Right cardiac atrium (tissue), 5 donors: ENCODE results near the gene ZFP90. TPM values are rescaled to one million over a fixed set of nuclear protein-coding genes. Genes with fewer than 3 reads are reported as not detected.

Experiments
- ATAC-seq, 2 donors: fragments of 200-7000 bp; cut with Tn5 transposase; one replicate each; pipeline versions ENCODE4 v1.8.0 to v1.9.1; 2020; ENCODE audit warnings: moderate library complexity in 2 of 2, mild to moderate bottlenecking in 1 of 2
- DNase-seq, 3 donors: peaks; one replicate each; pipeline ENCODE4 v3.0.0-alpha.2; 2020
- H3K27ac ChIP-seq: one replicate; pipeline ENCODE4 v1.5.1; 2013; ENCODE audit warnings: mild to moderate bottlenecking, low read length, control low read depth, moderate library complexity
- H3K27me3 ChIP-seq: one replicate; pipeline ENCODE4 v1.6.1; 2013; ENCODE audit not compliant: control insufficient read depth, insufficient read depth
- H3K4me1 ChIP-seq: one replicate; pipeline ENCODE4 v1.6.1; 2013; ENCODE audit warnings: low read length; ENCODE audit not compliant: control insufficient read depth, insufficient read depth
- H3K4me3 ChIP-seq: one replicate; pipeline ENCODE4 v1.5.1; 2013; ENCODE audit warnings: low read length, control low read depth
- H3K9me3 ChIP-seq: one replicate; pipeline ENCODE4 v1.6.1; 2013; ENCODE audit warnings: low read length; ENCODE audit not compliant: control insufficient read depth
- WGBS: extraction: QIAGEN DNeasy Blood & Tissue Kit; methylation state at CpG from one replicate; pipeline ENCODE4 v1.1.7; 2013; 5-methylcytosine and 5-hydroxymethylcytosine counted together
- intact Hi-C, 4 donors: fragments of 100-400 bp; cut with DNase I; formaldehyde crosslinking; loops; one replicate each; pipeline versions ENCODE4 v1.11.0 to v1.14.0; 2022 to 2023
- polyA plus RNA-seq: library from polyadenylated mRNA; stranded (reverse); fragments of 200-250 nt; gene quantifications from one replicate; pipeline ENCODE4 v1.2.3, GENCODE V29; 2013
- total RNA-seq, 4 donors: library from RNA; stranded (reverse); fragmentation: NEBNext Ultra II Directional; extraction: Animal tissue kit (Norgen Biotek cat#: 25700); gene quantifications; one replicate each; pipeline ENCODE4 v1.2.1, GENCODE V29; 2021
- donor health status: healthy with polysubstance abuse.
- donor health status: DM: no; HTN: yes; CAD: no.
- donor health status: DM: no; HTN: no; CAD: no.
- donor health status: DM: no; HTN: yes; CAD: no; lungs with severe emphysema.
- donor health status: DM: yes; HTN: yes; CAD: no.

ZFP90 gene
- total and polyA plus RNA-seq, 5 donors: 8.4 to 14.3 (median 12.4) TPM

DNA sequence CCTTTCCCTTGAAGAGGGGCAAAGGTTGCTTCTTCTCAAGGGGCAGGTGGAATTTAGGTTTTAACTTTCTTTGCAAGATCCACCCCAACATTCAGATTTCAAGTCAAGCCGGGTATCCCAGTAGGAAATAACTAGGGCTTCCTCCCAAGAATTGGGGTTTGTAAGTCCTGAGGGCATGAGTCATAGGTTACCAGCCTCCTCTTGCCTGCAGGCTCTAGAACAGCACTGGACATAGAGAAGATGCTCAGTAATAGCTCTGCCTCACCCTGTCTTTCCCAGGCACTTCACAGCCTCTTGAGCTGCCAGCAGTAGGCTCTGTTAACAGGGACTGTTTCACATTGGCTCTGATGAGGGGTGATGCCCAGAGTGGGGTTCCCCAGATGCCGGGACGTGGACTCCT is 35.8 kb upstream of the ZFP90 start:
- Histone ChIP-seq H3K4me1 (no peaks in the 10 kb centered on the region), H3K4me3 (no peak overlapping the region), H3K27me3 (no peaks in the 10 kb centered on the region), H3K9me3 (no peaks in the 10 kb centered on the region), H3K27ac (no peak overlapping the region)
- 70% methylated on average over 3 of the region's 3 CpGs for WGBS
- intact Hi-C loops: loop anchor here in 1 of 4 donors (10.0 kb wide), 1 partner anchor 109 kb away; no protein-coding TSS in a partner anchor
- DNase-seq (no peak), ATAC-seq (no peak)

DNA sequence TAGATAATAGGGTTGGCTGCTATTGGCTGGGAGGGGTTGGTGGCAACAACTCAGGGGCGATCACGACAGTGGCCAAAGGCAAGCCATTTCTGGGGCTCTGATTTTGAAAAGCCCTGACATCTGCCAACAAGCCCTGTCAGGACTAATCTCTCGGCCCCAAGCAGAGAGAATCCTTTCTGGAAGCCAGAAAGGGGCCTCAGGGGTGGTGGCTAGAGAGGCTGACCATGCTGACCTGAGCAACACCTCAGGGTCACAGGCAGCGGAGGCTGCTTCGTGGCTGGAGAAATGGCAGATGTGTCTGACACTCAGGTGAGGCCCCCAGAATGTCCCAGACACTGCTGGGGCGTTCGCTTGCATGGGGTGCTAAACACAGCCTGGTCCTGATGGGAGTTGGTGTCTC is 35.0 kb upstream of the ZFP90 start:
- Histone ChIP-seq H3K4me1 (no peaks in the 10 kb centered on the region), H3K4me3 (no peak overlapping the region), H3K9me3 (no peaks in the 10 kb centered on the region), H3K27ac (no peak overlapping the region), H3K27me3 (no peaks in the 10 kb centered on the region)
- no peak for ATAC-seq
- WGBS: 62% methylated on average over 7 of the region's 7 CpGs
- DNase-seq: no peak
- intact Hi-C loops: loop anchor here in 1 of 4 donors (10.0 kb wide), 1 partner anchor 109 kb away; no protein-coding TSS in a partner anchor

DNA sequence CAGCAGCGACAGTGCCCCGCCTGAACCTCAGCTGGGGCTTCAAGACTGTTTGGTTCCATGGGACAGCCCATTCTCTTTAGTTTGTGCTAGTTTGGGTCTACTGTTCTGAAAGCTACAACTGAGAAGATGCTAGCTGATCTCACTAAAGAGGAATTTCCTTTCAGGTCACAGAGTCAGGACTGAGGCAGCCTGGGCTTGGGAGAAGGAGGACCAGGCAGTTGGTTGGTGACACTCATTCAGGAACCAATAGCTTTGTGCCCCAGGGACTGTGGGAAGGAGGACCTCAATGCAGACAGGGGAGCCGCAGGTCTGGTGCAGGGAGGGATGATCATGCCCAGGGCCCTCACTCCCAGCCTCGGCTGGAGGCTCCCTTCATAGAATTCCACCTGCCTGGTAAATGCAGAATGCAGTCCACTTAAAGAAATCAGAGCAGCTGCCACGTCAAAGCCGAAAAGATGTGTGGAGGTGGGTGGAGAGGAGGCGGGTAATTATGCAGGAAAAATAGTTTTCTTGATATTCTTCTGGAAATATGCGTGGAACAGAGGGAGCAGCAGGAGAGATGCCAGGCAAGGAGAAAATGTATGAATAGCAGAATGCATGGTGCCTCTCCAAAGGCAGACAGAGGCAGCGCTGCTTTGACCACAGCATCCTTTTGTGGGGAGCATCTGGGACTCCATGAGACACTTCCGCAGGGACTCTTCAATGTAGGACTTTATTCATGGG is 32.6 kb upstream of the ZFP90 start:
- no peaks in the 10 kb centered on the region for H3K4me1 ChIP-seq
- H3K27me3 ChIP-seq: no peaks in the 10 kb centered on the region
- no peak overlapping the region for H3K27ac ChIP-seq
- ATAC-seq (no peak), DNase-seq (no peak)
- H3K9me3 ChIP-seq: no peaks in the 10 kb centered on the region
- intact Hi-C loops: loop anchor here in 1 of 4 donors (10.0 kb wide), 1 partner anchor 112 kb away; no protein-coding TSS in a partner anchor
- no peak overlapping the region for H3K4me3 ChIP-seq
- WGBS: 74% methylated on average over 10 of the region's 10 CpGs

DNA sequence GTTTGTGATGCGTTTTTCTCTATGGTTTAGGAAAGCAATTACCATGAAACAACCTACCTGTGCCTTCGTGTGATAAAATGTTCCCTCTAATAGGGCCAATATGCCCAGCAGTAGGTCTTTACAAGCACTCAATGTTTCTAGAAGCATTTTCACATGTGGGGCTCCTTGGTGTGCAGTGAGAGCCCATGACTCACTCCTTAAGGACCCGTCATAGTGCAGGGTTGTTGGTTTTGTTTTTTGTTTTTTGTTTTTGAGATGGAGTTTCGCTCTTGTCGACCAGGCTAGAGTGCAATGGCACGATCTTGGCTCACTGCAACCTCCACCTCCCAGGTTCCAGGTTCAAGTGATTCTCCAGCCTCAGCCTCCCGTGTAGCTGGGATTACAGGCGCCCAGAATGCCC is 31.1 kb upstream of the ZFP90 start:
- Histone ChIP-seq H3K27ac (no peak overlapping the region), H3K4me1 (no peaks in the 10 kb centered on the region), H3K9me3 (no peaks in the 10 kb centered on the region), H3K27me3 (no peaks in the 10 kb centered on the region), H3K4me3 (no peak overlapping the region)
- WGBS: 68% methylated on average over 8 of the region's 8 CpGs
- ATAC-seq: no peak
- DNase-seq: no peak
- intact Hi-C loops: loop anchor here in 2 of 4 donors (2.0 to 10.0 kb wide), 2 partner anchors 111 to 113 kb away; no protein-coding TSS in a partner anchor

DNA sequence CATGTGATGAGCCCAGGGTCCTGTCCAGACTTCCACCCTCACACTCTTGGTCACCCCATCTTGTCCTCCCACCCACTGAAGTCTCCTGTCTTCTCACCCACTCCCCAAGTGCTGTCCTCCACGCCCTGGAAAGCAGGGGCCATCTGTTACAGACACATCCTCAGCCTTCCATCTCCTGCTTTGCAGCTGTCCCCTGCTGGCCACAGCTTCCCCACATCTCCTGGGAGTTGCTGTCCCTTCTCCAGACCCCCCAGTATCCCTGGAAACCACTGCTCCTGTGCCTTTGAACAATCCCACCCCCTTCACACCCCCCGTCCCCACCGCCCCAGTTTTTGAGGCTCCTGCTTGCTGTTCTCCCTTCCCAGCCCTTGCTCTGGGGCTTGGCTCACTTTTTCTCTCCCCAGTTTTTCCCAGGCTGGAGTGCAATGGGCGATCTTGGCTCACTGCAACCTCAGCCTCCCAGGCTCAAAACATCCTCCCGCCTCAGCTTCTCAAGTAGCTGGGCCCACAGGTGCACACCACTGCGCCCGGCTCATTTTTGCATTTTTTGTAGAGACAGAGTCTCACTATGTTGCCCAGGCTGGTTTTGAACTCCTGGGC is 30.4 kb upstream of the ZFP90 start:
- Histone ChIP-seq H3K27ac (no peak overlapping the region), H3K9me3 (no peaks in the 10 kb centered on the region), H3K27me3 (no peaks in the 10 kb centered on the region), H3K4me3 (no peak overlapping the region), H3K4me1 (no peaks in the 10 kb centered on the region)
- intact Hi-C loops: loop anchor here in 2 of 4 donors (2.0 to 10.0 kb wide), 2 partner anchors 112 to 114 kb away; no protein-coding TSS in a partner anchor
- DNase-seq: no peak
- WGBS: 76% methylated on average over 7 of the region's 7 CpGs
- no peak for ATAC-seq

DNA sequence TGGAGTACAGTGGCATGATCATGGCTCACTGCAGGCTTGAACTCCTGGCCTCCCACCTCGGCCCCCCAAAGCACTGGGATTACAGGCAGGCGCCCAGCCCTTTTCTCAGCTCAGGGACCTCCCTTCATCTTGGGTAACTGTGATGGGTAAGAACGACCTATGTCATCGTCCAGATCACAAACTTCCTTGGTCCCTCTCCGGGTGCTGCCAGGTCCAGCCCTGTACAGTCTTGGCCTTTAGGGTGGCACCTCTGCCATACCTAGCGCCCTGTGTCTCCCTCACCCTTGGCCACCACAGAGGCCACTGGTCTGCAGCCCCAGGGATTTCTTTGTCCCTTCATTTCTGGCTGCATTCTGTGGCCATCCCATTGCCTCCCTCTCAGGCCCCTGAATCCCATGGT is 29.7 kb upstream of the ZFP90 start:
- intact Hi-C loops: loop anchor here in 2 of 4 donors (2.0 to 10.0 kb wide), 2 partner anchors 113 to 115 kb away; no protein-coding TSS in a partner anchor
- Histone ChIP-seq H3K4me3 (no peak overlapping the region), H3K4me1 (no peaks in the 10 kb centered on the region), H3K27me3 (no peaks in the 10 kb centered on the region), H3K9me3 (no peaks in the 10 kb centered on the region), H3K27ac (no peak overlapping the region)
- 85% methylated on average over 6 of the region's 6 CpGs for WGBS
- ATAC-seq (peak in 1 of 2 donors; percentile 8), DNase-seq (no peak)

DNA sequence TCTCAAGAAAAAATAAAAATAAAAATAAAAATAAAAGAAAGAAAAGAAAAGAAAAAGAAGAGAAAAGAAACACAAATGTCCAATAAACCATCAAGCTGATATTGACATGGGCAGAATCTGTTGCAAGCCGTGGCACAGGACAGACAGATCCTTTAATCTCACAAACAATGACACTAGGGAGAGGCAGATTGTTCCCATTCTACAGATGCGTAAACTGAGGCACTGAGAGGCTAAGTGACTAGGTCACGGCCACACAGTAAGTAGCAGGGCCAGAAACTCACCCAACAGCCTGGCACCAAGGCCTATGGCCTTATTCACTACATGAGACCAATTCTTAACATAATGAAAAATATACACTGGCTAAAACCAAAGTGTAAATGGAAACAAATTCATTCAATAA is 28.3 kb upstream of the ZFP90 start:
- intact Hi-C loops: loop anchor here in 2 of 4 donors (10.0 kb wide), 2 partner anchors 116 to 266 kb away; partner anchors contain the start of gene PLA2G15 (in 1 of the 2)
- Histone ChIP-seq H3K27ac (no peak overlapping the region), H3K4me3 (no peak overlapping the region), H3K9me3 (no peaks in the 10 kb centered on the region), H3K4me1 (no peaks in the 10 kb centered on the region), H3K27me3 (no peaks in the 10 kb centered on the region)
- DNase-seq (no peak), ATAC-seq (no peak)
- WGBS: 95% methylated on average over 3 of the region's 3 CpGs

DNA sequence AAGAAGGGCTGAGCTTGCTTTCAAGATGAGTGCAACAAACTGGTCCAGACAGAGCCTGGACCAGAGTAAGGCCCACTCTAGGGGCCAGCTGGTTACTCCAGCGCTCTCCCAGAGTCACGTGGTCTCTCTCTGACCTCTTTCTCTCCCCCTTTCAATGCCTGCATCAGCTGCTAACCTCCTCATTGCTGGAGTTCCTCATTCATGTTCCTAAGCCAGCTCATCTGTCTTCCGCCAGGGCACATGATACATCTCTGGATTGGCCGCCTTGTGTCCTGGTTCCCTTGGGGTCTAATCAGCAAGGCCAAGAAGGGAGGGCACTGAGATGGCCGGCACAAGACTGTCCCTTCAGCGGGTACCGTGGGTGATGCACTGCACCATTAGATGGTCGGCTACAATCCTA is 26.9 kb upstream of the ZFP90 start:
- no peaks in the 10 kb centered on the region for H3K27me3 ChIP-seq
- ATAC-seq (no peak), DNase-seq (no peak)
- no peaks in the 10 kb centered on the region for H3K9me3 ChIP-seq
- intact Hi-C loops: loop anchor here in 2 of 4 donors (10.0 kb wide), 2 partner anchors 117 to 267 kb away; partner anchors contain the start of gene PLA2G15 (in 1 of the 2)
- H3K4me3 ChIP-seq: no peak overlapping the region
- WGBS: 64% methylated on average over 8 of the region's 8 CpGs
- H3K4me1 ChIP-seq: no peaks in the 10 kb centered on the region
- no peak overlapping the region for H3K27ac ChIP-seq

DNA sequence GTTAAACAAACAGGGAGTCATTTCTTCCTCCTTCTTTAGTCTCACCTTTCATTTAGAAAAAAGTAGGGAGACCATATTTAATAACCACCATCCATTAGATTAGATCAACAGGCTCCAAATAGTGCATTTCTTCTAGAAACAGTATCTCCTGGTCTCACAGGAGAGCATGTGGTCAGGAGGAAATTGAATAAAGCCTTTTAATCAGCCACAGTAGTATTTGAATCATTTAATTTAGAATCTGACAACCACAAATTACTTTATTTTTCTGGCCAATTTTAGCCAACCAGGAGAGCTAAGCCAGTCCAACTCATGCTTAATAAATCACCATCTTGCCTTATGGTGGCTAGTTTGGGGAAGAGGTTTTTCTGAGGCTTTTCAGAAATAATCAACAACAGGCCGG is 26.3 kb upstream of the ZFP90 start:
- H3K27ac ChIP-seq: no peak overlapping the region
- DNase-seq (no peak), ATAC-seq (no peak)
- intact Hi-C loops: loop anchor here in 2 of 4 donors (10.0 kb wide), 2 partner anchors 118 to 268 kb away; partner anchors contain the start of gene PLA2G15 (in 1 of the 2)
- H3K4me1 ChIP-seq: no peaks in the 10 kb centered on the region
- no peaks in the 10 kb centered on the region for H3K9me3 ChIP-seq
- H3K4me3 ChIP-seq: no peak overlapping the region
- no peaks in the 10 kb centered on the region for H3K27me3 ChIP-seq
- 98% methylated on average over 1 of the region's 1 CpG for WGBS

DNA sequence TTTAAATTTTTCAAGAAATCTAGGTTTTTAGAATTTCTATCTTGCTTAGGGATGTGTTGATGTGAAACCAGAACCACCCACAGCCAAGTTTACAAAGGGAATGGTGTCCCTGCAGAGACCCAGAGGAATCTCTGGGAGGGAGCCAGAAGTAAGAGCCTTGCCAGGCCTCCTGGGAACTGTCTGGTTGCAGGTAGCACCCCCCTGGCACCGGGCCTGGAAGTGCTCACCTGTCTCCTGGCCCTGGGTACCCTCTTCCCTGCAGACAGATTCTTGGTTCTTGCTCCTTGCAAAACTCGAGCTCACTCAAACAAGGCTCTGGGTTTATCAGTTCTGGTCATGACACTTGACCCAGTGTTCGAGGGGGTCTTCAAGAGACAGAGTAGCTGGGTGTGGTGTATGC is 24.6 kb upstream of the ZFP90 start:
- no peak overlapping the region for H3K27ac ChIP-seq
- intact Hi-C loops: loop anchor here in 2 of 4 donors (10.0 kb wide), 2 partner anchors 120 to 270 kb away; partner anchors contain the start of gene PLA2G15 (in 1 of the 2)
- no peaks in the 10 kb centered on the region for H3K9me3 ChIP-seq
- no peaks in the 10 kb centered on the region for H3K4me1 ChIP-seq
- H3K27me3 ChIP-seq: no peaks in the 10 kb centered on the region
- DNase-seq: no peak
- 42% methylated on average over 3 of the region's 3 CpGs for WGBS
- H3K4me3 ChIP-seq: no peak overlapping the region
- ATAC-seq: no peak

DNA sequence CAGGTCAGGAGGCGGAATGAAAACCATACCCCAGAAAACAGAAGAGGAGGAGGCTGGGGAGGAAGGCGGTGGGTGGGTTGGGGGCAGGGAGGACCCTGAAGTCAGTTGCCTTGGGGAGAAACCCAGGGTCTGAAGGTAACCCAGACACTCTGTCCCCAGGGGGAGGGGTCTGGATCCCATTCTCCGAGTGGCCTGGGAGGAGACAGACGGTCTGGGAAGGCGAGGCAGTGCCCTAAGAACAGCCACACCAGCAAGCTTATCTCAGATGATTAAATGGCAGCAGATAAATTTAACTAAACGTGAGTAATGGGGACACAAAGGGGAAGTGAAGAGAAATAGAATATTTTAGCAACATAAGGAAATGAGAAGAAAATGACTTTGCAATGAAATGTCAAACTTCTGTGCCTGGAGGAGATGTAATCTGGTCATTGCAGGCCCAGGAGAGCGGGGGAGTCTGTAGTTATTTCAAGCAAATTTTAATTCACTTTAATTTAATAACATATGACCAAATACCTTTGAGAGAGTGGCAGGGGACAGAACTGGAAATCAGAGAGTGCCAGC is 21.4 kb upstream of the ZFP90 start:
- Histone ChIP-seq H3K9me3 (no peaks in the 10 kb centered on the region), H3K27me3 (no peaks in the 10 kb centered on the region), H3K4me1 (no peaks in the 10 kb centered on the region), H3K27ac (no peak overlapping the region), H3K4me3 (no peak overlapping the region)
- intact Hi-C loops: loop anchor here in 2 of 4 donors (10.0 kb wide), 2 partner anchors 123 to 273 kb away; partner anchors contain the start of gene PLA2G15 (in 1 of the 2)
- 63% methylated on average over 7 of the region's 7 CpGs for WGBS
- no peak for DNase-seq
- ATAC-seq: no peak
